Lower leg skin (tissue), 3 donors: ENCODE results near the gene ZNF562.

Experiments used
- CTCF ChIP-seq, 3 donors: fragments of 450-650 bp; IDR thresholded peaks; one replicate each; pipeline ENCODE4 v1.5.1; 2016; ENCODE audit warnings: antibody characterized with exemption in 3 of 3, mild to moderate bottlenecking in 3 of 3, moderate library complexity in 2 of 3
- POLR2A ChIP-seq, 2 donors: fragments of 450-650 bp; IDR thresholded peaks; one replicate each; pipeline ENCODE4 v1.6.1; 2016 to 2017; ENCODE audit warnings: antibody characterized with exemption in 2 of 2, mild to moderate bottlenecking in 1 of 2, moderate library complexity in 1 of 2

GRCh38 chr19:9705836-9706235 lies 30.9 kb upstream of the ZNF562 start:
- TF ChIP-seq CTCF (IDR thresholded peaks at IDR 0.05) (no peak), POLR2A (IDR thresholded peaks at IDR 0.05) (no peak)
